GM12878 (cell line): ENCODE measurements around the gene LMF2. TPM values are rescaled to one million over a fixed set of nuclear protein-coding genes. Genes with fewer than 3 reads are reported as not detected.

Experiments used
- ATAC-seq: fragments of 200-7000 bp; cut with Tn5 transposase; 3 replicates; pipeline ENCODE4 v1.9.1; 2020; ENCODE audit warnings: mild to moderate bottlenecking, moderate library complexity
- BruUV-seq: library from RNA; stranded (reverse); fragments of 400-500 nt; replicated peaks from 2 replicates; lab custom pipeline; 2021; lab: Mats Ljungman, UMichigan
- CTCF ChIA-PET: fragments of 300-600 bp; sonication (Branson Sonifier 250); formaldehyde crosslinking; extraction: SDS; loops from one replicate; lab custom pipeline; 2021; ENCODE audit warnings: inconsistent platforms; lab: Yijun Ruan, JAX
- POLR2A ChIA-PET: fragments of 350-600 bp; formaldehyde crosslinking; extraction: SDS; loops from one replicate; lab custom pipeline; 2021; ENCODE audit warnings: inconsistent platforms; lab: Charles Lee
- RAD21 ChIA-PET: fragments of 300-600 bp; sonication (Branson Sonifier 250); formaldehyde crosslinking; loops from one replicate; lab custom pipeline; 2023; ENCODE audit warnings: antibody characterized with exemption; ENCODE audit not compliant: unreplicated experiment; lab: Charles Lee
- SMC1A ChIA-PET: fragments of 300-600 bp; sonication (Branson Sonifier 250); formaldehyde crosslinking; loops from one replicate; lab custom pipeline; 2023; ENCODE audit not compliant: unreplicated experiment, uncharacterized antibody; lab: Charles Lee
- DNase-seq: peaks from one replicate; pipeline ENCODE4 v3.0.0-alpha.2; 2011; ENCODE audit warnings: low read depth, low spot score
- FAIRE-seq: peaks from 3 replicates; lab custom pipeline; 2011; peaks lifted over from hg19 to GRCh38; lab: Jason Lieb, UNC
- H2AFZ ChIP-seq: 2 replicates; pipeline ENCODE4 v1.6.0; 2011; ENCODE audit warnings: low read depth, low read length, control low read depth; ENCODE audit not compliant: control insufficient read depth
- H3K27ac ChIP-seq: 2 replicates; pipeline ENCODE4 v1.5.1; 2011; ENCODE audit warnings: control low read depth; ENCODE audit not compliant: control insufficient read depth, insufficient read depth
- H3K27me3 ChIP-seq, 2 experiments: replicated peaks in 1 of 2; 2 replicates each; pipeline versions ENCODE4 v1.6.0 to v1.6.1; 2011; ENCODE audit warnings: low read length in 1 of 2; ENCODE audit not compliant: control insufficient read depth in 2 of 2, insufficient read depth in 2 of 2
- H3K36me3 ChIP-seq, 2 experiments: 2 replicates each; pipeline ENCODE4 v1.5.1; 2011; ENCODE audit warnings: low read length in 1 of 2; ENCODE audit not compliant: control insufficient read depth in 2 of 2, insufficient read depth in 2 of 2
- H3K4me1 ChIP-seq: 2 replicates; pipeline ENCODE4 v1.6.1; 2011; ENCODE audit warnings: mild to moderate bottlenecking, low read length, moderate library complexity, mixed read lengths; ENCODE audit not compliant: control insufficient read depth, insufficient read depth
- H3K4me2 ChIP-seq: 2 replicates; pipeline ENCODE4 v1.6.0; 2011; ENCODE audit warnings: control low read depth; ENCODE audit not compliant: control insufficient read depth, insufficient read depth
- H3K4me3 ChIP-seq: fragments of 200-600 bp; sonication (generic); 2 replicates; pipeline ENCODE4 v1.5.1; 2016
- H3K79me2 ChIP-seq: 2 replicates; pipeline ENCODE4 v1.6.0; 2011; ENCODE audit warnings: low read length; ENCODE audit not compliant: control insufficient read depth, insufficient read depth
- H3K9ac ChIP-seq: 2 replicates; pipeline ENCODE4 v1.8.0; 2011; ENCODE audit warnings: low read length, control low read depth, mixed read lengths; ENCODE audit not compliant: control insufficient read depth, insufficient read depth
- H3K9me3 ChIP-seq: replicated peaks from 3 replicates; pipeline ENCODE4 v1.5.1; 2011; ENCODE audit warnings: mild to moderate bottlenecking, low read length; ENCODE audit not compliant: control insufficient read depth, insufficient read depth
- H4K20me1 ChIP-seq: 2 replicates; pipeline ENCODE4 v1.6.0; 2011; ENCODE audit not compliant: control insufficient read depth, insufficient read depth
- CBFB ChIP-seq: IDR thresholded peaks from 2 replicates; pipeline ENCODE4 v1.6.1; 2016; ENCODE audit warnings: antibody characterized with exemption, low read depth
- FOS ChIP-seq: IDR thresholded peaks from 3 replicates; pipeline ENCODE4 v1.6.1; 2011; ENCODE audit warnings: borderline replicate concordance; ENCODE audit not compliant: insufficient read length; ENCODE audit errors: extremely low read depth
- IRF4 ChIP-seq: IDR thresholded peaks from 2 replicates; pipeline ENCODE4 v1.6.1; 2011; ENCODE audit warnings: low read depth, low read length
- KAT2A ChIP-seq: conservative IDR thresholded peaks from 2 replicates; pipeline ENCODE4 v1.6.1; 2011; ENCODE audit warnings: low read depth, low read length; ENCODE audit not compliant: control insufficient read depth
- POLR2AphosphoS5 ChIP-seq: IDR thresholded peaks from 2 replicates; pipeline ENCODE4 v1.6.1; 2011; ENCODE audit warnings: mild to moderate bottlenecking, low read length, inconsistent platforms
- YBX1 ChIP-seq: fragments of 450-650 bp; IDR thresholded peaks from 2 replicates; pipeline ENCODE4 v1.6.1; 2016; ENCODE audit warnings: antibody characterized with exemption
- ZNF207 ChIP-seq: fragments of 450-650 bp; IDR thresholded peaks from 2 replicates; pipeline ENCODE4 v1.6.1; 2014; ENCODE audit warnings: antibody characterized with exemption, mild to moderate bottlenecking, borderline replicate concordance
- WGBS: methylation state at CpG from one replicate; pipeline ENCODE4 v1.1.6; 2016; ENCODE audit warnings: low lambda C conversion rate; ENCODE audit not compliant: insufficient replicate concordance, insufficient coverage; ENCODE audit errors: missing lambda C conversion rate; 5-methylcytosine and 5-hydroxymethylcytosine counted together
- in situ Hi-C: fragments of 300-500 bp; cut with MboI; formaldehyde crosslinking; loops from 9 replicates; pipeline ENCODE4 v1.14.3; 2018; ENCODE audit warnings: mixed read lengths
- intact Hi-C: fragments of 100-400 bp; cut with micrococcal nuclease; formaldehyde crosslinking; loops from one replicate; pipeline ENCODE4 v1.14.2; 2022; ENCODE audit not compliant: unreplicated experiment
- polyA plus RNA-seq, 11 experiments: library from polyadenylated mRNA; depleted of rRNA in 4 of 11; unstranded in 6 of 11; stranded (reverse) in 5 of 11; fragments of >200 nt; fragmentation: Nextera tagmentation in 4 of 11; fragmentation: Illumina TruSeq in 1 of 11; extraction: Ambion mirVana in 4 of 11; extraction: Trizol in 1 of 11; gene quantifications; 1 replicate in 1 of 11; 2 replicates in 10 of 11; pipeline versions ENCODE4 v1.2.1 to v1.2.3, GENCODE V29; 2011 to 2016; ENCODE audit warnings: inconsistent platforms in 2 of 11, missing spikeins in 2 of 11, low read depth in 1 of 11
- total RNA-seq, 4 experiments: library from RNA; depleted of rRNA in 3 of 4; stranded (reverse); fragments of >200 nt in 3 of 4; fragmentation: Illumina TruSeq in 1 of 4; extraction: Trizol in 1 of 4; gene quantifications; 2 replicates each; pipeline versions ENCODE4 v1.2.1 to v1.2.3, GENCODE V29; 2013 to 2021

The LMF2 gene
- total and polyA plus RNA-seq, 10 of the 15 experiments (the other 5 are each of a cell fraction or from before 2014, with no cell fraction given): 0.08 to 57.5 (median 21.2) TPM

GRCh38 chr22:50471197-50471847 is 36.2 kb downstream of the LMF2 start:
- TF ChIP-seq POLR2AphosphoS5 (no peak), ZNF207 (no peak), KAT2A (no peak), FOS (no peak), CBFB (no peak), YBX1 (no peak), IRF4 (no peak)

More at GRCh38 chr22:50471197-50471847, 36.2 kb downstream of the LMF2 start:
- POLR2A ChIA-PET: interaction anchor here (1.0 to 2.1 kb wide), 3 partner anchors 19 to 54 kb away, joined by 4 to 10 read pairs (median 5); partner anchors contain the start of genes LMF2 and SCO2
- no peak for FAIRE-seq
- no peaks in the 10 kb centered on the region for H4K20me1 ChIP-seq
- no peak for DNase-seq
- no peak overlapping the region for H2AFZ ChIP-seq
- H3K27me3 ChIP-seq: no peaks in the 10 kb centered on the region
- peak overlapping the region; percentile 56; the same call in 1 of the 2 replicates for H3K4me3 ChIP-seq
- peaks cover 55% of the 10 kb centered on the region for H3K79me2 ChIP-seq
- no peaks in the 10 kb centered on the region for H3K9me3 ChIP-seq
- no peak for ATAC-seq
- CTCF ChIA-PET: interaction anchor here (1.6 to 3.3 kb wide), 7 partner anchors 9 to 149 kb away, joined by 4 to 19 read pairs (median 8); partner anchors contain the start of genes MIOX and SCO2
- intact Hi-C loops (loop anchor here (10.0 kb wide), 1 partner anchor 227 kb away; the partner anchor contains the start of gene TUBGCP6), in situ Hi-C loops (no loop called here)
- BruUV-seq: no TSS peak
- peaks cover 54% of the 10 kb centered on the region for H3K4me1 ChIP-seq
- H3K9ac ChIP-seq: peak overlapping the region; percentile 64; the same call in 1 of the 2 replicates
- H3K4me2 ChIP-seq: peak overlapping the region; percentile 99
- RAD21 ChIA-PET: interaction anchor here (1.3 to 1.8 kb wide), 2 partner anchors 92 to 150 kb away, joined by 3 to 7 read pairs; no protein-coding TSS in a partner anchor
- SMC1A ChIA-PET: interaction anchor here (1.1 to 1.9 kb wide), 3 partner anchors 27 to 71 kb away, joined by 3 to 4 read pairs (median 4); partner anchors contain the start of gene SCO2
- H3K36me3 ChIP-seq: peaks cover 8 to 15% of the 10 kb centered on the region in 2 experiments; a peak in 3 of 4 replicates
- H3K27ac ChIP-seq: peak overlapping the region; percentile 92
- WGBS: 83% methylated on average over 21 of the region's 21 CpGs
